TTC549 (cell line): ENCODE data around the gene LTB4R2.

Experiments
- FAIRE-seq: peaks from 2 replicates; lab custom pipeline; 2012; peaks lifted over from hg19 to GRCh38; lab: Jason Lieb, UNC

LTB4R2 gene

DNA sequence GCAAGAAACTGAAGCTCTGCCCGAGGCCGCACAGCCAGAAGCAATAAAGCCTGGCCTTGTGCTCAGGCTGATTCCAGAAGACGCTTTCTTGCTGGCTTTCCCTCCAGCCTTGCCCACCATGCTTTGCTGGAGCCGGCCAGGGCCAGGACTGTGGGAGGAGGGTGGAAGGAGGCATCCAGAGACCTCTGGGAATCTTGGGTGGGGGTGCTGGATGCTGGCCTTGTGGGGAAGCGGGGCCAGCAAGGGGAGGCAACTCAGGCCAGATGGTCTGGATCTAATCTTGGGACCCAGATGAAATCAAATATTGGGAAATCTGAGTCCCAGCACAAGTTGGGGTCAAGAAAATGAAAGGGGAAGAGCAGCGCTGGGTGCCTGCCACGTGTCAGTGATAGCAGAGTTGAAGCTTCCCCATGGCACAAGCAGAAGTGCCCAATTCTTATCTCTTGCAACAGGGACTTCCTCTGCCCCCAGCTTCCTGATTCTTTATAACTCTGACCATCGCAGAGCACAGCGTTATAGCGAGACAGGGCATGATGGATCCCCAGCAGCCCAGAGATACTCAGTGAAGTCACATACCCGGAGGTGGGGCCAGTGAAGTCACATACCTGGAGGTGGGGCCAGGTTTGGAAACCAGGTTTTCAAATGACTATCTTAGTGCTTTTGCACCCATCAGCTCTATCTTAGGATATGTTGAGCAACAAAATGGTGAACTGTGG is 32.2 kb upstream of the LTB4R2 start:
- no peak for FAIRE-seq

DNA sequence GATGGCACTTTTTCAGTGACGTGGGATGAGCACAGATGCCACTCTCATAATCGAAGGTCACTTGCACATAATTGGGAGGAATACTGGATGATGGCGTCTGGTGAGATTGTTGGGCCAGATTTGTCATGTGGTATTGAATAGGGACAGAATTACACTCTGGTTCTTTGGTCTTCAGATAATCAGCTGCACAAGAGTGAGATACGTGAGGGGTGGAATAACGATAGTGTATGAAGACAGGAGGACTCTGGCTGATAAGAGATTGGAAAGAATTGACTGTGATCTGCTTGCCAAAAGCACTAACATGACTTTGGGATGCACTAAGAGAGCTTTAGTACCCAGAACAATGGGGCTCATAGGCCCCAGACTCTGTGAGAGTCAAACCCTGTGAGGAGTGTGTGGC is 31.5 kb upstream of the LTB4R2 start:
- no peak for FAIRE-seq

DNA sequence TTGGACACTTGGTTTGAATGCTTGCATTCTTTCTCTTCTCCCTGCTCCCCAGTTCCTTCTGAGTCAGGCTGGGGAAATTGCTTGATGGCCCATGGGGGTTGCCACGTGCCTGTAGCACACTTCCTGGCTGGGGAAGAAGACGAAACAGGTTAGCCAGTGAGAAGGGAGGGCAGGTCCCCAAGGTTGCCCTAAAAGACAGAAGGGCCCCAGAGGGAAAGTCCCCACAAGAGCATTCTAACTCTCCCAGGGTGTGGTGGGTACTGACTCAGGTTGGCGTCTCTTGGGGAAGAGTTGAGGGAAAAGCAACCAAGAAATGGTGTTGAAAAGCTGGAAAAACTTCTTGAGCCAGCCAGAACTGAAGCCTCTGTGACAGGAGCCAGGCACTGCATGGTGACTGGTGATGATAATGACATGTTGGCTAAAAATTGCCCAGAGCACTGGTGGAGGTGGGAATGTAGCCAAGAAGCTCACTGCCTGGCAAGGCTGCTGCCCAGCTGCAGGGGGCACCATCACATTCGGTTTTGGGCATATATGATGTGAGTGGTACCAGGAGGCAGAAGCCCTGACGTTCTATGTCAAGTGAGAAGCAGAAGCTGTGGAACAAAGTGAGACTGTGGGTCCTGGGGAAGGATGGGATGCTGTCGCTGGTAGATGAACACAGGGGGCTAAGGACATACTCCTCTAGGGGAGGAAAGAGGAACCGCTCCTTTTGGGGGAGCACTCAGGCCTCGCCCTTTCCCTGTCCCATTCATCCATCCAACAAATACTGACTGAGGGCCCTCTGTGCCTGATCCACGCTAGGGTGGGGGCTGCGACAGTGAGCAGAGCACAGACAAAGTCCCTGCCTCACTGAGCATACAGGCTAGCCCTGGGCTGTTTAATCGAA is 30.4 kb upstream of the LTB4R2 start:
- no peak for FAIRE-seq

DNA sequence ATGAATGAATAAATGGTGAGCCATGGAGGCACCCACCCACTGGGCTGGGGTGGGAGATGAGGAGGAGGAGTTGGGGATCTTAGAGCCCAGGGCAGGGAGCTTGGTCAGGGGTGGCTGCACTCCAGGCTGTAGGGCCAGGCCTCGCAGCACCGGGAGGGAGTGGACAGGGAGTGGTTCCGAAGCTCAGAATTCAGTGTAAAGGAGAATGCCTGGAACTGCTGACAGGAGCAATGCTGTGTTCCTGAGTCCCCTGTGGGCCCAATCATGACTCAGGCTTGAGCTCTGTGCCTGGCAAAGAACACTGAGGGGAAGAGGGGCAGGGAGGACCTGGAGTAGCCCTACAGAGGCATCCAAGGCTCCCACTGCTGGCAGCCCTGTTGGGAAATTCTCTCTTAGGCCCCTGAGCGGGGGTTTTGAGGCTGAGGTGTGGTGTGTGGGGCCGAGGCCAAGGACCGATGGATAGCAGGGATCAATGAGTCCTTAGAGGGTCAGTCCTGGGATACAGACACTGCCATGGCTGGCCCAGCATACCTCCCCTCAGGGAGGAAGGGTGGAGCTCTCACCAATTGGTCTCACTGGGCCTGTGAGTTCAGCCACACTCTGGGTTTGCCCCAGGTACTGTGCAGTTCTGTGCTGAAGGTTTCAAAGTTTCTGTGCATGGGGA is 29.0 kb upstream of the LTB4R2 start:
- no peak for FAIRE-seq

DNA sequence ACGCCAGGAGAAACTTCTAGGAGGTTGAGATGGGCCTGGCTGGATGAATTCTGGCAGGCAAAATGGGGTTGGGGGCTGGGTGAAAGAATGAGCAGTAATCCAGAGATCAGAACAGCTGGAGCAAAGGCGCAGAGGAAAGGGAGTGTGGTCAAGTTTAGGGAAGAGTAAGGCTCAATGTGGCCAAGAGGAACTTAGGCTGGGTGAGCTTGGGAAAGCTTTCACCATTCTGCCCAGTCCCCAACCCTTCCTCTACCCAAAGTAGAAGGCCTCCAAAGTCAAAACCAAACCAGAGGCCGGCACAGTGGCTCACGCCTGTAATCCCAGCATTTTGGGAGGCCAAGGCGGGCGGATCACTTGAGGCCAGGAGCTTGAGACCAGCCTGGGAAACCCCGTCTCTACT is 28.3 kb upstream of the LTB4R2 start:
- no peak for FAIRE-seq

DNA sequence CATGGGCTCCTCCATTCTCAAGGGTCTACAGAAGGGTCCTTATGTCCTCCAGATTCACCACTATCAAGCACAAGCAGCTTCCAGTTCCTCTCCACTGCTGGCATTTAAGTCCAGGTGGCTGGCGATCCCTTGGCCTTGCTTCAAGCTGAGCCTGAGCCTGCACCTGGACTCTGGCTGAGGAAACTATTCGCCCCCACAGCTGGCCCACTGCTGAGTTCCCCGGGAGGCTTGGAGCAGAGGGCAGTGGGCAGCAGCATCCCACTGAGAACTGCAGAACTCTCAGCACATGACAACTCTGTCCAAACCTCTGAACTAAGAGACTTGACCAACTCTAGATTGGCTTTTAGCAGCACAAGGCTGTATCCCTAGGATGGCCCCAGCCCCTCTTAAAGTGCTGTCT is 27.2 kb upstream of the LTB4R2 start:
- no peak for FAIRE-seq

DNA sequence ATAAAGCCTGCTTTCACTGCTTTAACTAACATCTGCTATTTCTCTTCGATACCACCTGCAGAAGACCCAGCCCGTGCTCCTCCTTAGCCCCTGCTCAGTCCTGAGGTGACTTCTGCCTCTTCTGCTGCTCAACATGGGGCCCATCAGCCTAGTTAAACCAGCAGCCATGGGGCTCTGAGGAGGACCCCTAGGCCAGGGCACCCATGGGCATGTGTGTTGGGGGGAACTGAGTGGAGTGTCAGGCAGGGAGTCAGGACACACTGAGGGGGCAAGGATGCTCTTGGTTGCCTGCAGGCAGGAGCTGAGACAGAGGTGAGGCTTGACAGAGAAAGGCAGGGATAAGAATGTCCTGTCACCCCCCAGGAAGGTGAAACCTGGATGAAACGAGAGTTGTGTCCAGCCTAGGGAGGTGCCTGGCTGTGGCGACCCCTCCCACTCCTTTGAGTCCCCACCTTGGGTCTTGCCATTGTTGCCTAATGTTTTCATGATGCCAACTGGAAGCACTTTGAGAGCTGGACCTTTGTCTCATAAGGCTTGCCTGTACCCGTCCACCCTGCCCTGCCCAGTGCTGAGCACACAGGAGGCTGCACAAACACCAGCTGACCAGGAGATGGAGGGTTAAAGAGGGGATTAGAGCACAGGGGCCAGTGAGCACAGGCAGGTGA is 26.0 kb upstream of the LTB4R2 start:
- FAIRE-seq: no peak

DNA sequence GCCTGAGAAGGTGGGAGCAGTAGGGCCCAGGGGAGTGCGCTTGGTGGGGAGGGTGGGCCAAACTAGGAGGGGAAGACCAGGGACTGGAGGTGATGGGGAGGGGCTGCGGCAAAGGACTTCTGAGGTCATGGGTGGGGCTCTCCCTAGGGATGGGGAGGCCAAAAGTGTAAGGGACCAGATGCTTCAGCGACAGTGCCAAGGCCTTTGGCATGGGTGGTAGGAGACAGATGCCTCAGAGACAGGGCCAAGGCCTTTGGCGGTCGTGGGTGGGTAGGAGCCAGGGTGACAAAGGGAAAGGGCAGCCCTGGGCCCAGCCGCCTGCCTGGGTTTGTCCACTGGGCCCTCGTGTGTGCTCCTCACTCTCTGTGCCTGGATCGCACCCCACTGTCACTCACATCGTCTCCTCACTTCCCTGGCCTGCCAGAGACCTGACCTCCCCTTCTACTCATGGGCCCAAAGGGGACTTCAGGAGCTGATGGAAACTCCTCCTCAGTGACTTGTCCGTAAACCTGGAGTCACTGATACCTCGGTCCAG is 25.4 kb upstream of the LTB4R2 start:
- FAIRE-seq: no peak

DNA sequence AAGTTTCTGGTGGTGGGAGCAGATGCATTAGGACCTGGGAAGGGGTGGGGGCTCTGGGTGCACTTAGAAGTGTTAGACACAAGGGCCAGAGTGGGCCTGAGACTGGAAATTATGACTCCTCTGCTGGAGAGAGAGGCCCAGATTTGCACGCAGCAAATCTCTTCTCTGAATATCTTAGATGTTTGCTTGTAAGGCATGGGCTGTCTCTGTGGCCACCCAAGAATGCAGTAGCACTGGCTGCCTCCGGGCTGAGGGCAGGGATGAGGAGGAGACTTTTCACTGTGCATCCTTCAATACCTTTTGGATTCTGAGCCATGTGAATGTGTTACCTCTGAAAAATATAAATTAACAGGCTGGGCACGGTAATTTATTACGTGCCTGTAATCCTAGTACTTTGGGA is 24.6 kb upstream of the LTB4R2 start:
- no peak for FAIRE-seq

DNA sequence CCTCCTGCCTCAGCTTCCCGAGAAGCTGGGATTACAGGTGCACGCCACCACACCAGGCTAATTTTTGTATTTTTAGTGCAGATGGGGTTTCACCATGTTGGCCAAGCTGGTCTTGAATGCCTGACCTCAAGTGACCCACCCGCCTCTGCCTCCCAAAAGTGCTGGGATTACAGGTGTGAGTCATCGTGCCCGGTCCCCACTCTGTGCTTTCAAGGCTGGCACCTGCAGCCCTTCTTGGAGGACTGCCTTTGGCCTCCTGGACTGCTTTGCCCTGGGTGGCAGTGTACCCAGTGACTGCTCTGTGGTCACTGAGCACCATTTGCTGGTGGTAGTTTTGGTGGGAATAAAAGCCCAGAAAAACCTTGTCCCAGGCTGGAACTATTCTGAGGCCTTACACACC is 22.9 kb upstream of the LTB4R2 start:
- no peak for FAIRE-seq

DNA sequence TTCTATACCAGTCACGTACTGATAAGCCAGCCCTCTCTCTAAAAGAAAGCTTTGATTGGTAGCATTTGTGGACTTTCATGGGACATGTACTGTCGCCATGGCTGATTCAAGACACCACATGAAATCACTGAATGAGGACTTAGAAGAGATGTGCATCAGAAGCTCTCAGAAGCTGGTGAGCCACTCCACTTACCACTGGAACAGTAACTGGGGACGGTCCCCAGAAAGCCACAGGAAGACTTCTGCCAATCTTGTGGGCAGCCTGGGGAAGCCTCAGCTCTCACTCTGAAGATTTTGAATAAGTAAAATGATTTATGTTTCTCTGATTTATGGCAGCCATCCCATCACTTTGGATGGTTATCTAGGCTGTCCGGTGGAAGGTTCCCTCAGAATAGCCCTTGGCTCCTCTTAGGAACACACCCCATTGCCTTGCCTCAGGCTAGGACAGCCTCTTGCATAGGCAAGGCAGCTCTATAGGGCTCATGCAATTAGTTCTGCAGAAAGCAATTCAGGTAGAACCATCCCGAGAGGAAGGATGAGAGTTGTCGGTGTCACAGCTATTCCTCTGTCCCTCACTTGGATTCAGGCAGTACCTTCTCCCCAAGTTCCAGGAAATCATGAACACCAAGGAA is 20.2 kb upstream of the LTB4R2 start:
- FAIRE-seq: no peak

DNA sequence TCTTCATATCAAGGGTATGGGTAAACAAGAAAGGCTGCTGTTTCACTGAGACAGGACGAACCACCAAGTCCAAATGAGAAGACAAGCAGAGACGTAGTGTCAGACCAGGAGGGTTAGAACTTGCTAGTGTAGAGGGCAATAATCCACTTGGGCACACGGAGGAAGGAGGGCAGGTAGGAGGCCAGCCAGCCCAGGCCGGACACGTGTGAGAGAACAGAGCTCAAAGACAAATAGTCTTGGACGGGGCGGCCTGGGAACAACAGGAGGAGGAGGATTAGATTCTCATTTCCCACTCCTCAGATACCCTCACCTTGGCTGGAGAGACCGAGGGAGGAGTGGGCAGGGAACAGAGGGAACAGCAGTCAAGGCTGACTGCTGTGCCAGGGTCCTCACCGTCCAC is 19.2 kb upstream of the LTB4R2 start:
- FAIRE-seq: no peak

DNA sequence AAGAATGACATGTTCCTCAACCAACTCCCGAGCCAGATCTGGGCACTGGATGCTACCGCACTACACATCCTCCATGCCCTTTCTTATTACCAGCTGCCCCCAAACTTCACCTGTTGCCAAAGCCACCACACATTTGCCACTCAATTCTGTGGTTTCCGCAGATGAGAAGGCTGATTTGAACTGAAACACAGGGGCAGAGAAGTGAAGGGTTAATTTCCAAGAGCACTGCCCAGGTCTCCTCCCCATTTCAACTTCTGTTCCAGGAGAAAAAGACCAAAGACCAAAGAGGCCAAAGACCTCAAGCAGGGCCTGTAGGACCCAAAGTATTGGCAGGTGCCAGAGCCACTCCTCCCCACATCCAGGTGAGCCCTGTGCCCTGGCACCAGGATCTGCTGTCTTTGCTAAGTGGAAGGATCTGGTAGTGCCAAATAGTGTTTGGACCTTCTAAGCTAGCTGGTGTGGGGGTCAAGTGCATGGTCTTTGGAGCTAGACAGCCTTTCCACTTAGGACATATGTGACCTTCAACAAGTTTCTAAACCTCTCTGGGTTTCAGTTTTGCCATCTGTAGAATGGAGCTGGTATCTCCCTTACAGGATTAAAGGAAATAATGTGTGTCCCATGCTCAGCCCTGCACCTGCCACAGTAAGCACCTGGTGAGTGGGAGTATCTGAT is 18.4 kb upstream of the LTB4R2 start:
- FAIRE-seq: no peak

DNA sequence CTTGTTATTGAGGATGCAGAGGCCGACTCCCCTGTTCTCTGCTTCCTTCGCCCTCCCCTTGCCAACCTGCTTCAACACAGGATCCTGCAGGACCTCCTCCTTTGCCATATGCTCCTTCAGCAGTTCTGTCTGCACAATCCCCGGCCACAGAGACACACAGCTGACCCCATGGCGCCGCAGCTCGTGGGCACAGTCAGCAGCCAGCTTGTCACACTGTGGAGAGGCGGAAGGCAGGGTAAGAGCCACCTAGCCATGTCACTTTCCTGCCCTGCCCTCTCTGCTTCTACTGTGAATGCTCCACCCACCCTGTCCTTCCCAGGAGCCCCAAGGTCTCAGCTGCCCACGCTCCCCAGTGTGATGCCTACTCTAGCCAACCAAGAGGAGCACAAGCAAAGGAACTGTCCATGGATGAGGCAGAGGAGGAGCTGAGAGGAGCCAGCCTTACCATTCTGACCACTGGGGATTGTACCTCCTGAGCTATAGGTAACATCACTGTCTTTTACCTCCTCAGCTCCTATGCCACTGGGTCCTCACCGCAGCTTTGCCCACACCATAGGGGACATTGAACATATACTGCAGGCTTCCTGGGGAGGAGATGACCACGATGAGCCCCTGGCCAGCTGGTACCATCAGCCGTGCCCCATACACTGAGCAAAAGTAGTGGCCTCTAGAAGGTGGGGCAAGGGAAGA is 17.7 kb upstream of the LTB4R2 start:
- no peak for FAIRE-seq

DNA sequence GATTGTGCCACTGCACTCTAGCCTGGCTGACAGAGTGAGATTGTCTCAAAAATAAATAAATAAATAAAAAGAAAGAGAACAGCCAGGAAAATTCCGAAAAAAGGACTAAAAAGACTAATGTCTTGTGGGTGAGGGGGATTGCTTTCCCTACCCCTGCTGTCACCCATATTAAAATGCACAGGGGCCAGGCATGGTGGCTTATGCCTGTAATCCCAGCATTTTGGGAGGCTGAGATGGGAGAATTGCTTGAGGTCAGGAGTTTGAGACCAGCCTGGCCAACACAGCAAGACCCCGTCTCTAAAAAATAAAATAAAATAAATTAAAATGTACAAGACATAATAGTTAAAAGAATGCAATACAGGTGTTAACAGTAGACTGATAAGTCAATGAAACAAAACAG is 16.4 kb upstream of the LTB4R2 start:
- no peak for FAIRE-seq

DNA sequence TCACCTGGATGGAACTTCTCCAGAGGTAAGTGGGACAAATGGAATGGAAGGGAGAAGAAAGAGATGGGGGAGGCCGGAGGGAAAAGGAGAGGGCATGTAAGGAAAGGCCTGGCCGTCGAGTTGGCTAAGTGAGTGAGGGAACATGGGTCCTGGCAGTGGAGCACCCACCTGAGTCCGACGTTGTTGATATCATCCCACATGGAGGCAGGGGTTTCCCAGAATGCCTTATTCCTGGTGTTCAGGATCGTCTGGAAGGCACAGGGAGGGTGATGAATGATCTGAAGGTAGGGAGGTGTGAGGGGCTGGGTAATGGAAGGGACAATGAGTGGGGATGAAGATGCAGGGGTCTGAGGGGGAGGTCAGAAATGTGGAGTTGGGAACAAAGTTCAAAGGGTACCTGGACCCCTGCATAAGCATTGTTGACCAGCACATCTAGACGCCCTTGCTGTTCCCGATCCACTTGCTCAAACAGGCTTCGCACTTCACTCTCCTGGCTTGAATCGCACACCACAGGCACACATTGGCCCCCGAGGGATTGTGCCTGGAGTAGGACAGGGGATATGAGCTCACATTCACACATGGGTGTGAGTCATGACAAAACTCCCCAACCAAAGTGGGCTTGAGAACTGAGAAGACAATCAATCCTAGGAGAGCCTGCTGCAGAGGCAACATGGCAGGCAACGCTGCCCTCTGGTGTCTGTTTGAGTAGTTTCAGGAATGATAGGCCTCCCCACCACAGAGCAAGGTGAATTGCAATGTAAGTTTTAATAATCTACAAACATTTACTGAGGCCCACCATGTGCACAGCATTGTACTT is 13.4 kb upstream of the LTB4R2 start:
- FAIRE-seq: no peak

DNA sequence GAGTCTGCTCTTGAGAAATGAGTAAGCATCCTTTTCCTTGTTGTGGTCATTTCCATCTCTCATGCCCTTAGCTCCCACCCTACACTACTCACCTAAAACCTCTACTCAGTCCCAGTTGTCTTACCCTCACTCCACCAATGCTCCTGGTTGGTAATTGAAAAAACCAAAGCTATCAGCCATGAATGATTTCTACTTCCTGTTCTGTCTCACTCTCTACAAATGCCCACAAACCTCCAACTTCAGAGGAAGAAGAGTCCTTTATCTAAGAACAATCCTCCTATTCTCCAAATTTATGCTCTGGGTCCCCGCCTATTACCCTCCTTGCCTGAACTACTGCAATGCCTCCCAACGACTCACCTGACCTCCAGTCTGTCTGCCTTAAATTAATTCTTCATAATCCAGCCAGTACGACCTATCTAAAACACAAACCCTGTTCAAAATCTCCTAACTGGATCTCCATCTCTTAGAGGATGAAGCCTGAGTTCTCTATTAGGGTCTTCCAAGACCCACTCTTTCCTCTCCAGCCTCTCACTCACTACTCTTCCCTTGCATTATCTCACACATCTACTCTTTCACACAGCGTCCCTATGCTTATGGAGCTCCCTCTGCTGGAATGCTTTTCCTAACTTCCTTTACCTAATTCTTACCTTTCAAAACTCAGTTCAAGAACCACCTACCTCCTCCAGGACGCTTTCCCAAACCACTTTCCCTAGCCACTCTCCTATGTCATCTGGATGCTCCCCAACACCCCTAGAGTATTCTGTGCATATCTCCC is 12.6 kb upstream of the LTB4R2 start:
- no peak for FAIRE-seq

DNA sequence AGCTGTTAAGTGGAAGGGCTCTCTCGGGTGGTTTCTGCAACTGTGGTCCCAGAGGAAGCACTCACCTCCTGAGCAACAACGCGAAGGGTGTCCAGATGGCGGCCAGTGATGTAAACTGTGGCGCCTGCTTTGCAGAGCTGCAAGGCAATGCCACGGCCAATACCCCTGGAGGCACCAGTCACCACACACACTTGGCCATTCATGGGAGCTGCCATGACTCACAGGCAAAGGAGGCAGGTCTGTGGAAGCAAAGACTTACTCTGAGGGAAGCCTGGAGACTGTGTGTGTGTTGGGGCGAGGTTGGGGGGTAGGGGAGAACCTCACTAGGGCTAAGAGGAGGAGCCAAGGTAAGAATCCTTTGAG is 11.1 kb upstream of the LTB4R2 start:
- no peak for FAIRE-seq
